Measurements from ENCODE around the gene TCHP.
A peak's percentile ranks its signal among the peaks of the same experiment; 100 is the strongest.
"Not testable (repeated sequence)": the region's sequence is repeated elsewhere in the genome, so short reads cannot be mapped to it uniquely, and the experiment has no call there.

Gene TCHP

GRCh38 chr12:109879351-109880042 lies 20.6 kb upstream of the TCHP start:
- DNase-seq: no peak

GRCh38 chr12:109880043-109880931 lies 19.8 kb upstream of the TCHP start, which contains the start of gene GLTP:
Gene GLTP, minus strand, starts transcription at chr12:109880541. Its CDS starts 167 bp downstream, at chr12:109880374.
- peak; percentile 93 for DNase-seq

GRCh38 chr12:109880938-109881337 lies 19.1 kb upstream of the TCHP start:
- no peak for DNase-seq

- DNase-seq: no peak
These were observed 18.3 kb upstream of the TCHP start for GRCh38 chr12:109881752-109882151.

GRCh38 chr12:109883461-109883860 lies 16.6 kb upstream of the TCHP start:
- no peak for DNase-seq

GRCh38 chr12:109885616-109886015 lies 14.5 kb upstream of the TCHP start:
- DNase-seq: no peak

- DNase-seq: peak; percentile 34
These were observed 11.7 kb upstream of the TCHP start for GRCh38 chr12:109888179-109889020.

GRCh38 chr12:109890620-109891170 lies 9.4 kb upstream of the TCHP start:
- no peak for DNase-seq

GRCh38 chr12:109891731-109892130 lies 8.3 kb upstream of the TCHP start:
- not testable (repeated sequence) for DNase-seq

GRCh38 chr12:109892165-109892715 lies 7.8 kb upstream of the TCHP start:
- DNase-seq: no peak

- DNase-seq: no peak
These were observed 7.3 kb upstream of the TCHP start for GRCh38 chr12:109892748-109893147.

- no peak for DNase-seq
These were observed 6.6 kb upstream of the TCHP start for GRCh38 chr12:109893261-109893995.

GRCh38 chr12:109894939-109895338 lies 5.1 kb upstream of the TCHP start:
- no peak for DNase-seq

GRCh38 chr12:109896188-109896587 lies 3.9 kb upstream of the TCHP start:
- no peak for DNase-seq

- no peak for DNase-seq
These were observed 3.0 kb upstream of the TCHP start for GRCh38 chr12:109897029-109897428.

- DNase-seq: not testable (repeated sequence)
These were observed 729 bp upstream of the TCHP start for GRCh38 chr12:109899345-109899744.

- DNase-seq: no peak
These were observed 892 bp downstream of the TCHP start for GRCh38 chr12:109900752-109901580.

GRCh38 chr12:109902891-109903418 lies 2.9 kb downstream of the TCHP start:
- no peak for DNase-seq

- no peak for DNase-seq
These were observed 5.2 kb downstream of the TCHP start for GRCh38 chr12:109905301-109905700.

GRCh38 chr12:109910254-109910968 lies 10.3 kb downstream of the TCHP start:
- no peak for DNase-seq
